Uterus (tissue), 4 donors: ENCODE measurements around the gene PCDHGA9. TPM values are rescaled to one million over a fixed set of nuclear protein-coding genes. Genes with fewer than 3 reads are reported as not detected.
"Not testable (repeated sequence)": the region's sequence is repeated elsewhere in the genome, so short reads cannot be mapped to it uniquely, and the experiment has no call there.

Experiments used
- DNase-seq, 2 donors: peaks; one replicate each; pipeline ENCODE4 v3.0.0-alpha.2; 2019 to 2020
- H3K27ac ChIP-seq, 2 donors: fragments of 200-600 bp; sonication (generic); 1 replicate in 1 of 2; 2 replicates in 1 of 2; pipeline ENCODE4 v1.5.1; 2016 to 2018
- H3K27me3 ChIP-seq, 2 donors: fragments of 200-600 bp; sonication (generic); one replicate each; pipeline ENCODE4 v1.5.1; 2018 to 2019; ENCODE audit warnings: control low read depth in 1 of 2
- H3K36me3 ChIP-seq, 2 donors: fragments of 200-600 bp; sonication (generic); one replicate each; pipeline ENCODE4 v1.5.1; 2019; ENCODE audit warnings: control low read depth in 1 of 2
- H3K4me1 ChIP-seq, 2 donors: fragments of 200-600 bp; sonication (generic); one replicate each; pipeline ENCODE4 v1.5.1; 2018 to 2019; ENCODE audit warnings: control low read depth in 1 of 2
- H3K4me3 ChIP-seq, 2 donors: fragments of 200-600 bp; sonication (generic); 1 replicate in 1 of 2; 2 replicates in 1 of 2; pipeline ENCODE4 v1.5.1; 2018 to 2019; ENCODE audit warnings: mild to moderate bottlenecking in 1 of 2
- H3K9me3 ChIP-seq, 2 donors: fragments of 200-600 bp; sonication (generic); one replicate each; pipeline ENCODE4 v1.5.1; 2019; ENCODE audit warnings: control low read depth in 1 of 2
- CTCF ChIP-seq, 4 experiments: fragments of 200-600 bp in 2 of 4; fragments of 450-650 bp in 2 of 4; sonication (generic) in 2 of 4; IDR thresholded peaks; one replicate each; pipeline ENCODE4 v1.5.1; 2016 to 2019; ENCODE audit warnings: antibody characterized with exemption in 4 of 4, mild to moderate bottlenecking in 2 of 4, moderate library complexity in 1 of 4
- POLR2A ChIP-seq, 2 donors: fragments of 450-650 bp; IDR thresholded peaks; one replicate each; pipeline ENCODE4 v1.6.1; 2016; ENCODE audit warnings: antibody characterized with exemption in 2 of 2, mild to moderate bottlenecking in 1 of 2, moderate library complexity in 1 of 2
- intact Hi-C: fragments of 100-400 bp; cut with DNase I; formaldehyde crosslinking; loops from one replicate; pipeline ENCODE4 v1.15.1; 2023; ENCODE audit warnings: low total_unique reads
- total RNA-seq, 4 donors: library from RNA; depleted of rRNA in 3 of 4; stranded (reverse); fragments of >200 nt in 3 of 4; gene quantifications; one replicate each; pipeline versions ENCODE4 v1.1.0 to v1.2.4, GENCODE V29; 2014 to 2023
- donor health status: DM: yes; HTN: yes; CAD: no.

The PCDHGA9 gene
- total RNA-seq, 4 donors from 2014 or later = 11.8 to 18.7 (median 16.7) TPM

- Histone ChIP-seq H3K4me3 (no peak within 1 kb of the TSS), H3K4me1 (no peaks in the 10 kb centered on the region), H3K36me3 (no peaks in the 10 kb centered on the region), H3K27ac (no peak within 1 kb of the TSS), H3K27me3 (no peaks in the 10 kb centered on the region), H3K9me3 (peaks cover 6 to 97% of the 10 kb centered on the region in 2 donors)
- no peak for DNase-seq
- intact Hi-C loops = no loop called here
- TF ChIP-seq CTCF (IDR thresholded peaks at IDR 0.05) (peak in 1 of 4 experiments; percentile 4), POLR2A (IDR thresholded peaks at IDR 0.05) (no peak)
These were observed 10.4 kb downstream of the PCDHGA9 start, which contains the start of gene PCDHGA10 for GRCh38 chr5:141412854-141413539. PCDHGA10 (plus strand) TSS chr5:141412987; CDS start chr5:141413176, 189 bp downstream.

- TF ChIP-seq CTCF (IDR thresholded peaks at IDR 0.05) (no peak), POLR2A (IDR thresholded peaks at IDR 0.05) (no peak)
- intact Hi-C loops = no loop called here
- no peaks in the 10 kb centered on the region for H3K4me1 ChIP-seq
These were observed 11.0 kb downstream of the PCDHGA9 start for GRCh38 chr5:141413540-141414069.

GRCh38 chr5:141414548-141415274 lies 12.1 kb downstream of the PCDHGA9 start:
- peaks cover 6 to 97% of the 10 kb centered on the region in 2 donors for H3K9me3 ChIP-seq
- intact Hi-C loops, H3K4me1 ChIP-seq: not testable (repeated sequence)

More at GRCh38 chr5:141413540-141414069, 11.0 kb downstream of the PCDHGA9 start:
- no peak overlapping the region for H3K27ac ChIP-seq
- no peaks in the 10 kb centered on the region for H3K36me3 ChIP-seq
- H3K4me3 ChIP-seq = no peak overlapping the region
- no peak for DNase-seq
- no peaks in the 10 kb centered on the region for H3K27me3 ChIP-seq
- H3K9me3 ChIP-seq = peaks cover 6 to 97% of the 10 kb centered on the region in 2 donors

GRCh38 chr5:141415275-141415618 lies 12.7 kb downstream of the PCDHGA9 start:
- H3K36me3 ChIP-seq, DNase-seq, intact Hi-C loops, H3K4me3 ChIP-seq, H3K4me1 ChIP-seq, H3K27me3 ChIP-seq, H3K27ac ChIP-seq: not testable (repeated sequence)
- H3K9me3 ChIP-seq = peaks cover 6 to 97% of the 10 kb centered on the region in 2 donors

More at GRCh38 chr5:141414548-141415274, 12.1 kb downstream of the PCDHGA9 start:
- not testable (repeated sequence) for H3K27me3 ChIP-seq, H3K4me3 ChIP-seq, DNase-seq, H3K36me3 ChIP-seq, H3K27ac ChIP-seq

GRCh38 chr5:141417494-141418172 lies 15.1 kb downstream of the PCDHGA9 start, which contains the start of gene PCDHGB7:
PCDHGB7 (plus strand) TSS chr5:141417677; CDS start chr5:141417860, 183 bp downstream.
- intact Hi-C loops, H3K27me3 ChIP-seq, H3K36me3 ChIP-seq, H3K4me1 ChIP-seq: not testable (repeated sequence)
- peak; percentile 54 to 61 for DNase-seq
- H3K9me3 ChIP-seq = peaks cover 6 to 97% of the 10 kb centered on the region in 2 donors
- TF ChIP-seq CTCF (IDR thresholded peaks at IDR 0.05) = peak; percentile 30 to 59 (median 44)
- peak within 1 kb of the TSS; percentile 2 to 32 for H3K4me3 ChIP-seq
- peak within 1 kb of the TSS in 1 of 2 donors; percentile 44 for H3K27ac ChIP-seq
